Stimulated activated CD4-positive, alpha-beta T cell treated with anti-CD3 and anti-CD28 coated beads, Interleukin-4, amount 100 ng/mL, for 24 hours (primary cell): Measurements from ENCODE around the gene IFNA16.
"Not testable (repeated sequence)": the region's sequence is repeated elsewhere in the genome, so short reads cannot be mapped to it uniquely, and the experiment has no call there.

Source experiments
- DNase-seq: peaks from one replicate; pipeline ENCODE4 v3.0.0-alpha.2; 2020

IFNA16 gene

DNA sequence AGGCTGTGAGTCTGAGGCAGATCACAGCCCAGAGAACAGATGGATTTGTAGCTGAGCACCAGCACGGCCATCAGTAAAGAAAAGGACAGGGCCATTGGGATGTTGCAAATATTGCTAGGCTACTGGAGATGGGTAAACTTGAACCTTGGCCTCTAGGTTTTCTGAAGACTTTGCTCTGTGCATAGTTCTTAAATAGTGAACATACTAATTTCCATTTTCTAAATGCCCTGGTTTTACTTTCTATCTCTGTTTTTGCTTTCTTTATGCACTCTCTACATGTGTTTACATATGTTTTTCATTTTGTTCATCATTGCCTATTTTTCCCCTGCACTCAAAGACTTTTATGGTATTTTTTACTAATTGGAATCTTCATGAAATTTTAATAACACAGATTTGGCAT, at the start of gene IFNA16:
Gene IFNA16, minus strand, starts transcription at position 101 of the 400 bp plus-strand sequence. Its CDS starts 6 bp downstream, at position 95.
- DNase-seq = not testable (repeated sequence)

DNA sequence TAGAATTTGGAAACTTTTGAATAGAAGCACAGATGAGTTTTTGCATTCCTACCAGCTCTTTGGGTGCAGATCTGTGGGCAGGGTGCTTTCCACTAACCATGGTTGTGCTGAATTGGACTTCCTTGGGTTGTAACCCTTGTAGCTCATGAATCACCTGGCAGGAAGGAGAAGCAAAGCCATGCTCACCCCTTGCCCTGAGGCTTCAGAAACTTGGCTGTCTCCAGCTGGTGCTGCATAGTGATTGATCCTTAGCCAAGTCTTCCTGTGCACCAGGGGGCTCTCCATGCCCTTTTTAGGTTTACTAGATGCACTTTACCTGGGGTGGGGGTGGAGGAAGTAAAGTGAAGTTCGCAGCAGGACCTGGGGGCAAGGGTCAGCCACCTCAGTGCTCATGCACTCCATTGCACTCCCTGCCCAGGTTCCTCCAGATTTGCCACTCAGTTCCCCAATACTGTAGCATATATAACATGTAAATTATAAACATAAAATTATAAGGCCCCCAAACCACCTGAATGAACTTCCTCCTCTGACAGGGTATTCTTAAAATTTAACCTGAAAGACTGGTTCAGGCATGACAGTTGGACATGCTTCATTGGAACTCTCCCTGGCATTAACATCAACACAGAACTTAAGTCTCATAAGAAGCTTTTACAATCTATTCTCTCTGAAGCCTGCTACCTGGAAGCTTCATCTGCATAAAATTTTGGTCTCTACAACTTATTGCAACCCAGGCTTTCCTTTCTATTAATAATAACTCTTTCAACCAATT, 48.5 kb upstream of the IFNA16 start:
- DNase-seq = no peak

DNA sequence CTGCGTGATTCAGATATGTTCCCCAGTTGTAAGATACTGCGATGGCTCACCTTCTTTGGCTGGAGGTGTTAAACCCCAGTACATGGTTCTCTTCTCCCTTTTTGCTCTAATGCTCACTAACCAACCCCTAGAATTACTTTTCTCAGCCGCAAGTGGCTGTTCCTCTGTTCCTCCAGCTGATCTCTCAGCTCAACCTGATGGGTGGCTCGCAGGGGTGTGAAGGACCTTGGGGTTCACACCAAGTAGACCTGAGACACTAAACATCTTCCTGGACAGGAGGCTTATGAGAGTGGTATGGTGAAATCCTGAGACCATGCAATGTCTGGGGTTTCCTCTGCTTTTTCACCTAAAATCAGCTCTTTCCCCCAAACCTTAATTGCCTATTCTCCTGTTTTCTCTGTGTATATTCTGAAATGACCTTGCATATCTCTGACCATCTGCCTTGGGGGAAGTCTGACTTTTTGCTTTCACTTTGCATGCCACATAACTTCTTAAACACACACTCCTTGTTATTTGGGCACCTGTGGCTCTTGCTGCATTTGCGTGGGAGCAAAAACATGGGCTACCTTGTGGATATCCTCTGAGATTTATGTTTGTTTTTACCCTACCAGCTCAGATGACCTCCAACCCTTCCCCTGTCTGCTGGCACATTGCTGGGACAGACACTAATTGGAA, 38.6 kb upstream of the IFNA16 start:
- no peak for DNase-seq

DNA sequence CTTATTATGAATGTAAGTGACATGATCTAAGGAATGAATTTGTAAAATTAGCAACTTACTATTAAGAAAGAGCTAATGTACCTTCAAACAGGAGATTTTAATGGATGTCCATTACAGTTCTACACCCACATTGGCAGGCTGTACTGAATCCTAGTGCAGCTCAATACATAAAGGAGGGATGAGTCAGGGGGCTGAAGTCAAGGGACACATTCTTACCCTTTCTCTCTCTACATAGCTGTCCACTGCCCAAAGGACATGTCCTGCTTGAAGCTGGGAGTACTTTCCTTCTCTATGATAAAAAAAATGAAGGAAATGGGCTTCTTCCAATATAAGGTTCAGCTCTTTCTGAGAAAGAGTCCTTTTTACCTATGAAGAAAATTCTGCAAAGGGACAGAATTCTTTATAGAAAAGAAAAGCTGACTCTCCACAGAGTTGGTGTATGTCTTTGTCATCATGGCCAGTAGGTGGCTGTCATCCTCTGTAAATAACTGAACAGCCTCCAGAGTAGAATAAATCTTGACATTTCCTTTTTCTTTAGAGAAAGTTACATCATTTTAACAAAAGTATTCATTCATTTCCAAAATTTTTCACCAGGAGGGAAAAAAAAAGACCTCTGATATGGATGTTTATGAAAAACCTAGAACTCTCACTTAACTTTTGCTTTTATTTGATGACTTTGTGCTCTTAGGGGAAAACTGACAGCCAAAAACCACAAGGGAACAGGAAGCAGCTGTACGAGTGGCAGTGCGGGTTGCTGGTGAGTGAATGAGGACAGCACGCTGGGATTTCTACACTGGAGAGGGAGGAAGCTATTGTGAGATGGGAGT, 35.8 kb upstream of the IFNA16 start:
- DNase-seq = no peak

DNA sequence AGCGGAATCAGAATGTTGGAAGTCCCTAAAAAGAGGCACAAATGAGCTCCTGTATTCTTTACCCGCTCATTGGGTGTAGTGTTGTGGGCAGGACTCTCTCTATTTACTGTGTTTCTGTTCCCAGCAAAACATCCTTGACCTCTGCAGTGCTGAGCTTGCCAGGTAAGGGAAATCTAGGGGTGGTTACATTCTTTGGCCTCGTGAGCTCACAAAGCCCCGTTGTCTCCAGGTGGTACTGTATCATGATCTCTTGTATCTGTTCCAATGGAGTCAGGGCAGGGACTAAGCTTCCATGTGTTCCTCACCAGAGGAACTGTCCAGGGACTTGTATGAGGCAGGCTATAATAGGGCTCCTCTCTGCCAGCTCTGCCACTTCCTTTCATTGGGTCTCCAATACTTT, 34.5 kb upstream of the IFNA16 start:
- no peak for DNase-seq

DNA sequence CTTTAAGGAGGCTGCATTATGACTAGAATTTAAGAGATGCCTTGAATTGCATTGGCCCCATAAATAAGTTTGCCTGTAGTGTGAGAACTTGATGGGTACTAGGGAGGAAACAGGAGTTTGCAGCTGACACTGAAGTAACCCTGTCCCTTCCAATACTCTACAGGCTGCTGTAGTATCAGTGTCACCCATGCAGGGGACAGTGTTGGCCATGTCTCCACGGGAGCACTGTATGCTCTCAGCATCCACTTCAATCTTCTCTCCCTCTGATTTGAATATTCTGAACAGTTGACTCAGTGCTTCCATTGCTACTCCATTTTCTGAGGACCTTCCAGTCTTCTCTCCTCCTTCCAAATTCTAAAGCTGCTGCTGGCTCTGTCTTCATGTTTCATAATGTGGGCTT, 34.1 kb upstream of the IFNA16 start:
- no peak for DNase-seq

DNA sequence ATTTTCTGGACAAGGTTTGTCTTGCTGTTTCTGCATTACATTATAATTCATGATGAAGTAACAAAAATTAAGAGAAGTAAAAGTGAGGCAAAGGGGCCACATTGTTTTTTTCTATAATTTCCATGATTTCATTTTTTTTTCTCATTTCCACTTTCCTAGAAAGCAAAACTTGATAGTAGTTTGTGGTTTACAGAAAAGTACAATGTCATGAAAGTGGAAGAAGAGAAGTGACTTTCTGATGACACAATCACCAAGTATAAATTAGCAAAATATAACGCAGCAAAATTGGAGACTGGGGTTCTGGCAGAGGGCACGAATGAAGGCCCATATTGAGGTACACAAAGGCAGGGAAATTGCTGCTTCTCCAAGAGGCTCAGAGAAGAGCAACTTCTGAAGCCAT, 27.7 kb upstream of the IFNA16 start:
- DNase-seq = no peak

DNA sequence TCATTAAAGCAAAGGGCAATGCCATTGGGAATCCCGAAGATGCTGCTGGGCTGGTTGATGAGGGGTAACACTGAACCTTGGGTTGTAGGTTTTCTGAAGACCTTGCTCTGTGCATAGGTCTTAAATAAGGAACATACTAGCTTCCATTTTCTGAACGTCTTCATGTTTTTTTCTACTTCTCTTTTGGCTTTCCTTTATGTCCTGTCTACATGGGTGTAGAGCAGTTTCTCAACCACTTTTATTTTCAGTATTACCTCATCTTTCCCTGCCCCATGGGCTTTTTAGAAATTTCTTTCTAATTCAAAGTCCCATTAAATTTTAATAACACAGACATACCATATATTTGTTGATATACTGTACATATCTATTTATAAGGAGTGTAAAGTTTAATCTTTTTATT, 22.8 kb upstream of the IFNA16 start, which contains the start of gene IFNA14:
Gene IFNA14, minus strand, starts transcription at position 95 of the 400 bp plus-strand sequence. Its CDS starts 70 bp downstream, at position 25.
- no peak for DNase-seq

DNA sequence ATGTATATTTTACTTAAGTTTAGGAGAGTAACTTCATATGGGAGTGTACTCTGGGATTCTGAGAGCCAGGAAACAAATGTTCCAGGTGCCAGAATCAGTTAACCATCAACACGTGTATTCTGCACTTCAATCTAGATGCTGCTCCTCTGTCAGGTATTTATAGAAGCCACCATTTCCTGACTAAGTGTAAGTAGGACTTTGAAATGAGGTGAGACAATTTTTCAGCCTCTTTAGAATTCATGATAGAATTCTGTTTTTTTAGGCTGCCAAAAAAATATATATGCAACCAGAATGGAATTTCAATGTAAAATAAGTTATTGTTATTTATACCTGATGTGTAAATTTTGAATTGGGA, 19.2 kb upstream of the IFNA16 start:
- DNase-seq = not testable (repeated sequence)

DNA sequence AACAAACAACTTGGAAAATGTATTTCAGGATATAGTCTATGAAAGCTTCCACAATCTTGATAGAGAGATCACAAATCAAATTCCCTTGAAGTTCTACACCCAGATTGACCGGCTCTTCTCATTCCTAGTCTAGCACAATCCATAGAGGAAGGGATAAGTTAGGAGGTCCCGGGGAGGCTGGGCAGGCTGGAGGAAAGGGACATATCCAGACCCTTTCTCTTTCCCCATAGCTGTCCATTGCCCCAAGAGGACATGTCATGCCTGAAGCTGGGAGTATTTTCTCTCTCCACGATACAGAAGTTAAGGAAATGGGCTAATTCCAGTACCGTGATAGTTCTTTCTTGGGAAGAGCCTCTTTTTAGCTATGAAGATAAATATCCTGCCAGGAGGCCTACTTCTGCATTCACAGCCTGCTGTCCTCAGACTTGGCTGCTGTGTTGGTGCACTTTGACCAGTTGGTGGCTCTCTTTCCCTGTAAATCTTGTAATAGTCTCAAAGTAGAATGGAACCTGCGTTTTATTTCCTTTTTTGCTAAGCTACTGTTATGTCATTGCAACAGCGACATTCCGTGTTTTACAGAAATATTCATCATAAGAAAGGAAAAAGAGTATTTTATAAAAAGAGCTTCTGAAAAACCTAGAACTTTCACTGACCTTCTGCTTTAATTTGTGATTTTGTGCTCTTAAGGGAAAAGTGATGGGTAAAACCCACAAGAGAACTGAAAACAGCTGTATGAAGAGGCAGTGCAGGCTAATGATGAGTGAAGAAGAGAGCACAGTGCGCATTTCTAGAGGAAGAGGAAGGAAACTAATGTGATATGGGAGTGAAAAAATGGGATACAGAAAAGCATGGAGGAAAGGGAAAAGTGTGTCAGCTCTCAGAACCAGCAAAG, 18.6 kb upstream of the IFNA16 start:
- DNase-seq = not testable (repeated sequence)

DNA sequence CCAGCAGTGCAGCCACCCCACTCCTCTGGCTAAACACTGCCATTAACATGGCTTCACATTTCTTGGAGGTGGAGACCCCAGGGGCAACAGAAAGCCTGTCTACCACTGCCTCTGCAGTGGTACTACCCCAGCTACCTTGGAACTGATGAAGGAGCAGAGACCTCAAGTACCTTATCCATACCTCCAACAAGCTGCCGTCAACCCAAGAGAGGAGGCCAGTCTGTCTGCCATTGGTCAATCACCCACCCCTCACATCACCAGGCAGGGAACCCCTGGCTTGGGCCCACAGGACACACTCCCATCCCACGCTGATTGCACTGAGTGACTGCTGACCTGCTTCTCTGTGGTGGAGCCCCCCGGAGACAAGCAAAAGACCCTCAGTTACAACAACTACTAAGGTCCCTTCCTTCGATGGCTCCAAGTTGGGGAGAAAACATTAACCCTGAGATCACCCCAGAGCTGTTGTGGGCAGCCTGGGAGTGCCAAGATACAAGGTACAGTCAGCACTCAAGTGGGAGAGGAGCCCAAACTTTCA, 17.1 kb upstream of the IFNA16 start:
- DNase-seq = no peak

DNA sequence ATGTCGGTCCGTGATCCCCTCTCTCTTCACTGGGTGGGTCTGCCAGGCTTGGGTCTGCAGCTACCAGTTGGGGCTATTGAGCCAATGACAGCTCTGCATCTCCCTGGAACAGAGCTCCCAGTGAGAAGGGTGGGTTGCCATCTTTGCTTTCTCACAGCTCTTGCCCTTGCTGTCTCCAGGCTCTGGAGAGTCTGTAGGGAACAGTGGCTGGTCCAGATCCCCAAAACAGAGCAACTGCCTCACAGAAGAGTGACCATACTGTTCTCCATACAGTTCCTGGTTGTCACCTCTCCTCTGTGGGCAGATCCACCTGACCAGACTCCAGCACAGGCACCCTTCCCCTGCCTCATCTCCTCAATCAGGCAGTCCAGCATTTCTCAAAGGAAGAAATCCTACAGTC, 16.1 kb upstream of the IFNA16 start:
- no peak for DNase-seq

DNA sequence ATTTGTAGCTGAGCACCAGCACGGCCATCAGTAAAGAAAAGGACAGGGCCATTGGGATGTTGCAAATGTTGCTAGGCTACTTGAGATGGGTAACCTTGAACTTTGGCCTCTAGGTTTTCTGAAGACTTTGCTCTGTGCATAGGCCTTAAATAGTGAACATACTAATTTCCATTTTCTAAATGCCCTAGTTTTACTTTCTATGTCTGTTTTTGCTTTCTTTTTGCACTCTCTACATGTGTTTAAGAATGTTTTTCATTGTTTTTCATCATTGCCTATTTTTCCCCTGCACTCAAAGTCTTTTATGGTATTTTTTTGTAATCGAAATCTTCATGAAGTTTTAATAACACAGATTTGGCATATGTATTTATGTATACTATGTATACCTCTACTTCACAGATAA, 11.0 kb upstream of the IFNA16 start, which contains the start of gene IFNA17:
Gene IFNA17, minus strand, starts transcription at position 101 of the 400 bp plus-strand sequence. Its CDS starts 49 bp downstream, at position 52.
- DNase-seq = no peak

DNA sequence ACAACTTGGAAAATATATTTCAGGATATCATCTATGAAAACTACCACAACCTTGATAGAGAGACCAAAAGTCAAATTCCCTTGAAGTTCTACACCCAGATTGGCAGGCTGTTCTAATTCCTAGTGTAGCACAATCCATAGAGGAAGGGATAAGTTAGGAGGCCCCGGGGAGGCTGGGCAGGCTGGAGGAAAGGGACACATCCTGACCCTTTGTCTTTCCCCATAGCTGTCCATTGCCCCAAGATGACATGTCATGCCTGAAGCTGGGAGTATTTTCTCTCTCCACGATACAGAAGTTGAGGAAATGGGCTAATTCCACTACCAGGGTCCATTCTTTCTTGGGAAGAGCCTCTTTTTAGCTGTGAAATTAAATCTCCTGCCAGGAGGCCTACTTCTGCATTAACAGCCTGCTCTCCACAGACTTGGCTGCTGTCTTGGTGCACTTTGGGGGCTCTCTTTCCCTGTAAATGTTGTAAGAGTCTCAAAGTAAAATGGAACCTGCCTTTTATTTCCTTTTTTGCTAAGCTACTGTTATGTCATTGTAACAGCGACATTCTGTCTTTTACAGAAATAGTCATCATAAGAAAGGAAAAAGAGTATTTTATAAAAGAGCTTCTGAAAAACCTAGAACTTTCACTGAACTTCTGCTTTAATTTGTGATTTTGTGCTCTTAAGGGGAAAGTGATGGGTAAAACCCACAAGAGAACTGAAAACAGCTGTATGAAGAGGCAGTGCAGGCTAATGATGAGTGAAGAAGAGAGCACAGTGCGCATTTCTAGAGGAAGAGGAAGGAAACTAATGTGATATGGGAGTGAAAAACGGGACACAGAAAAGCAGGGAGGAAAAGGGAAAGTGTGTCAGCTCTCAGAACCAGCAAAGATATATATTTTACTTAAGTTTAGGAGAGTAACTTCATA, 3.4 kb downstream of the IFNA16 start:
- not testable (repeated sequence) for DNase-seq

DNA sequence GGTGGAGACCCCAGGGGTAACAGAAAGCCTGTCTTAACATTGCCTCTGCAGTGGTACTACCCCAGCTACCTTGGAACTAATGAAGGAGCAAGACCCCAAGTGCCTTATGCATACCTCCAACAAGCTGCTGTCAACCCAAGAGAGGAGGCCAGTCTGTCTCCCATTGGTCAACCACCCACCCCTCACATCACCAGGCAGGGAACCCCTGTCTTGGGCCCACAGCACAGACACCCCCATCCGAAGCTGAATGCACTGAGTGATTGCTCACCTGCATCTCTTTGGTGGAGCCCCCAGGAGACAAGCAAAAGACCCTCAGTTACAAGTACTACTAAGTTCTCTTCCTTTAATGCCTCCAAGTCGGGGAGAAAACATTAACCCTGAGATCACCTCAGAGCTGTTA, 5.0 kb downstream of the IFNA16 start:
- DNase-seq = not testable (repeated sequence)

DNA sequence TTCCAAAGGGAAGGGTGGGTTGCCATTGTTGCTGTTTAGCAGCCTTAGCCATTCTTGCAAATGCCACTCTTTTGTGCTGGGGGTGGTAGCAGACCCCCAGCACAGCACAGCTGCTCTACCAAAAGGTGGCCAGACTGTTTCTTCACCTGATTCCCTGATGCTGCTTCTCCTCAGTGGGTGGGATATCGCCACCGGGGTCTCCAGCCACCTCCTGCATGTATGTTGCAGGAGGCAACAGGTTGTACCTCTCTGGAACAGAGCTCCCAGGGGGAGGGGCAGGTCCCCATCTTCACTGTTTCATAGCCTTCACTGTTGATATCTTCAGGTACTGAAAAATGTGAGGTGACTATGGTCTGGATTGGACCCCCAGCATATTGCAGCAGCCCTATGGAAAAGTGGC, 6.3 kb downstream of the IFNA16 start:
- not testable (repeated sequence) for DNase-seq

DNA sequence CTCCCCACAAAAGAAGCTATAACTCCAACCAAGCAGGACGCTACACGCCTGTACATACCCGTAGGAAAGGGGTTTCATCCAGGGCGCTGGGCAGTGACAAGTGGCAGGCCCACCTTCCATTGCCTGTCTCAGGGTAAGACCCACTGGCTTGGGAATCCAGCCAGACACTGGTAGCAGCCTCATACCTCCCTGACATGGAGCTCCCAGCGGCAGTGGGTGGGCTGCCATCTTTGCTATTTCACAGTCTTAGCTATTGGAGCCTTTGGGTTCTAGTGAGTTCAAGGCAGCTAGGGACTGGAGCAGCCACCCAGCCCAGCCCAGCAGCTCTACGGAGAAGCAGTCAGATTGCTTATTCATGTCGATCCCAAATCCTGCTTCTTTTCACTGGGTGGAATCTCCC, 6.8 kb downstream of the IFNA16 start:
- no peak for DNase-seq

DNA sequence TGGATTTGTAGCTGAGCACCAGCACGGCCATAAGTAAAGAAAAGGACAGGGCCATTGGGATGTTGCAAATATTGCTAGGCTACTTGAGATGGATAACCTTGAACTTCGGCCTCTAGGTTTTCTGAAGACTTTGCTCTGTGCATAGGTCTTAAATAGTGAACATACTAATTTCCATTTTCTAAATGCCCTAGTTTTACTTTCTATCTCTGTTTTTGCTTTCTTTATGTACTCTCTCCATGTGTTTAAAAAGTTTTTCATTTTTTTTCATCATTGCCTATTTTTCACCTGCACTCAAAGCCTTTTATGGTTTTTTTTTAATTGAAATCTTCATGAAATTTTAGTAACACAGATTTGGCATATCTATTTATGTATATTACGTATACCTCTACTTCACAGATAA, 10.1 kb downstream of the IFNA16 start, which contains the start of gene IFNA10:
Gene IFNA10, minus strand, starts transcription at position 101 of the 400 bp plus-strand sequence. Its CDS starts 46 bp downstream, at position 55.
- not testable (repeated sequence) for DNase-seq

DNA sequence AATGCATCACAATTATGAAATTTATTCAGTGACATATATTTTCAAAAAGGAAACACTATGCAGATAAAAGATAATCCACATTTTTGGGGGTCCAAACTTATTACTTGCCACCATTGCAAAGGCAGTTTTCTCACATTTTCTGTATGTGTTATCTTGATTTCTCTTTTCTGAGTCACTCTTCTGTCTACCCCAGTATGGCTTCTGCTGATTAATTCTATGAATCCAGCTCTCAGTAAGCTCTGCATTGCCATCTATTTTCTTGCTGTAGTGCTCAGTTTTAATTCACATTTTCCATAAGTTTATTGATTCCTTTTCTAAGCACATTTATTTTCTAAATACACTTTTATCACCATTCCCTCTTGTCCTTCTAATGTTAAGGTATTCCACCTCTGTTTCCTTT, 11.9 kb downstream of the IFNA16 start:
- no peak for DNase-seq

DNA sequence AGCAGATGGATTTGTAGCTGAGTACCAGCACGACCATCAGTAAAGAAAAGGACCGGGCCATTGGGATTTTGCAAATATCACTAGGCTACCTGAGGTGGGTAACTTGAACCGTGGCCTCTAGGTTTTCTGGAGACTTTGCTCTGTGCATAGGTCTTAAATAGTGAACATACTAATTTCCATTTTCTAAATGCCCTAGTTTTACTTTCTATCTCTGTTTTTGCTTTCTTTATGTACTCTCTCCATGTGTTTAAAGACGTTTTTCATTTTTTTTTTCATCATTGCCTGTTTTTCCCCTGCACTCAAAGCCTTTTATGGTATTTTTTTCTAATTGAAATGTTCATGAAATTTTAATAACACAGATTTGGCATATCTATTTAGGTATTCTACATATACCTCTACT, 15.0 kb downstream of the IFNA16 start, which contains the start of gene IFNA7:
Gene IFNA7, minus strand, starts transcription at position 101 of the 400 bp plus-strand sequence. Its CDS starts 40 bp downstream, at position 61.
- DNase-seq = not testable (repeated sequence)
